HepG2 (cell line): ENCODE results near the gene ZXDC. TPM values are rescaled to one million over a fixed set of nuclear protein-coding genes. Genes with fewer than 3 reads are reported as not detected.

Experiments
- AHR ChIP-seq: IDR thresholded peaks from 2 replicates; pipeline ENCODE4 v1.6.1; 2018; ENCODE audit warnings: missing genetic modification reagents, missing compliant biosample characterization
- HDAC6 ChIP-seq: fragments of 200-600 bp; sonication (generic); IDR thresholded peaks from 2 replicates; pipeline ENCODE4 v1.7.0; 2017; ENCODE audit warnings: mild to moderate bottlenecking, antibody characterized with exemption, low read length, low read depth
- MAF1 ChIP-seq: sonication (generic); formaldehyde crosslinking; IDR thresholded peaks from 2 replicates; pipeline ENCODE4 v1.5.0; 2020; ENCODE audit warnings: missing genetic modification reagents, borderline replicate concordance
- ONECUT2 ChIP-seq: sonication (generic); formaldehyde crosslinking; IDR thresholded peaks from 2 replicates; pipeline ENCODE4 v1.4.0; 2020; ENCODE audit warnings: missing genetic modification reagents
- SP2 ChIP-seq: sonication (generic); formaldehyde crosslinking; IDR thresholded peaks from 2 replicates; pipeline ENCODE4 v1.5.1; 2020; ENCODE audit warnings: mild to moderate bottlenecking, missing genetic modification reagents
- SRSF9 ChIP-seq: fragments of 200-400 bp; formaldehyde crosslinking; IDR thresholded peaks from 2 replicates; pipeline ENCODE4 v1.6.1; 2018; ENCODE audit warnings: borderline replicate concordance, mild to moderate bottlenecking, low read depth, low read length; ENCODE audit not compliant: insufficient read depth, poor library complexity, severe bottlenecking
- ZNF124 ChIP-seq: sonication (generic); formaldehyde crosslinking; IDR thresholded peaks from 2 replicates; pipeline ENCODE4 v1.4.0; 2020; ENCODE audit warnings: missing genetic modification reagents
- ZNF326 ChIP-seq: sonication (generic); formaldehyde crosslinking; IDR thresholded peaks from 2 replicates; pipeline ENCODE4 v1.4.0; 2020; ENCODE audit warnings: missing genetic modification reagents, borderline replicate concordance
- ZNF335 ChIP-seq: sonication (generic); formaldehyde crosslinking; IDR thresholded peaks from 2 replicates; pipeline ENCODE4 v1.4.0; 2020; ENCODE audit warnings: missing genetic modification reagents
- ZNF367 ChIP-seq: sonication (generic); formaldehyde crosslinking; IDR thresholded peaks from 2 replicates; pipeline ENCODE4 v1.4.0; 2020; ENCODE audit warnings: missing genetic modification reagents, borderline replicate concordance
- ZNF562 ChIP-seq: sonication (generic); formaldehyde crosslinking; IDR thresholded peaks from 2 replicates; pipeline ENCODE4 v1.8.0; 2022; ENCODE audit warnings: missing genetic modification reagents, borderline replicate concordance
- ZNF619 ChIP-seq: sonication (generic); formaldehyde crosslinking; IDR thresholded peaks from 2 replicates; pipeline ENCODE4 v1.4.0; 2020; ENCODE audit warnings: mild to moderate bottlenecking, missing genetic modification reagents
- polyA plus RNA-seq, 8 experiments: library from polyadenylated mRNA; depleted of rRNA in 3 of 8; stranded (reverse) in 7 of 8; unstranded in 1 of 8; fragments of >200 nt; fragmentation: Illumina TruSeq in 4 of 8; extraction: Trizol in 4 of 8; gene quantifications; 2 replicates each; pipeline versions ENCODE4 v1.2.1 to v1.2.3, GENCODE V29; 2011 to 2016; ENCODE audit warnings: low read depth in 4 of 8, missing spikeins in 1 of 8, mixed read lengths in 1 of 8; ENCODE audit not compliant: insufficient read depth in 1 of 8
- total RNA-seq, 5 experiments: library from RNA; depleted of rRNA; stranded (reverse); fragments of >200 nt; fragmentation: Illumina TruSeq; extraction: Trizol; gene quantifications; 2 replicates each; pipeline ENCODE4 v1.2.3, GENCODE V29; 2016; ENCODE audit warnings: low read depth in 1 of 5
- TF ChIP-seq, protein P1 (sequence below): sonication (generic); formaldehyde crosslinking; IDR thresholded peaks from 2 replicates; pipeline ENCODE4 v1.8.1; 2023; ENCODE audit warnings: mild to moderate bottlenecking, inconsistent platforms, moderate library complexity, missing genetic modification reagents, borderline replicate concordance
- TF ChIP-seq, protein P2 (sequence below): sonication (generic); formaldehyde crosslinking; IDR thresholded peaks from 2 replicates; pipeline ENCODE4 v1.5.0; 2020; ENCODE audit warnings: mild to moderate bottlenecking, missing genetic modification reagents, moderate library complexity
- TF ChIP-seq, protein P3 (sequence below): sonication (generic); formaldehyde crosslinking; IDR thresholded peaks from 2 replicates; pipeline ENCODE4 v1.4.0; 2020; ENCODE audit warnings: low read depth, missing genetic modification reagents
- TF ChIP-seq, protein P4 (sequence below): sonication (generic); formaldehyde crosslinking; IDR thresholded peaks from 2 replicates; pipeline ENCODE4 v1.5.1; 2020; ENCODE audit warnings: mild to moderate bottlenecking, missing genetic modification reagents
- TF ChIP-seq, protein P5 (sequence below): sonication (generic); formaldehyde crosslinking; IDR thresholded peaks from 2 replicates; pipeline ENCODE4 v1.8.0; 2022; ENCODE audit warnings: low read depth, missing genetic modification reagents

ZXDC gene
- total and polyA plus RNA-seq, 2 of the 13 experiments (the other 11 are each of a cell fraction or from before 2014, with no cell fraction given), result 17.6 to 21.2 TPM

DNA sequence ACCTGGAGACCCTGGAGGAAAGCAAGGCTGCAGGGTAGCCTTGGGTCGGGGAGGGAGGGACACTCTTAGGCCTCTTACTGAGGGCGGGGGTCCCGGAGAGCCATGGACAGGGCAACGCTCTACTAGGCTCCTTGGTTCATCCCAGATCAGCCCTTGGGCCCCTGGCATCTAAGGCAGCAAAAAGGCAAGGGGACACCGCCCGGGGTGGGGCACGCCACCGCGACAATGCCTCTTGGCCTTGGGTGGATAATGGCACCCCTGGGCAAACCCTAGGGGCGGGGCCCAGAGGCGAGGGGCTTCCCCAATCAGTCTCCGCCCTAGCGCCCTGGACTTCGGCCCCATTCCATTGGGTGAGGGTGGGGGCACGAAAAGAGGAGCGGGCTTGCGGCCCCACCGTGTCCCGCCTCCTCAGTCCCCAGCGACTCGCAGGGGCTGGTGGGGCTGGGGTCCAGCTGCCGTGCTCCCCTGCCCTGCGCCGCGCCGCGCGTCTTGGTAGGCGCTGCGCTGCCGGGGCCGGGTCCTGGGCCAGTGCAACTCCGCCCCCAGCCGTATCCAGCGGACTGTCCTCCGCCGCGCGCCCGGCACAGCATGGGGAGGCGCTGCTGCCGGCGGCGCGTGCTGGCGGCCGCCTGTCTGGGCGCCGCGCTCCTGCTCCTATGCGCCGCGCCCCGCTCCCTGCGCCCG lies 48.2 kb upstream of the ZXDC start, which contains the start of gene CHST13 (continued):
- TF ChIP-seq MAF1 (CRISPR knock-in tag), result peak; percentile 73; the same call in 1 of the 2 replicates
- TF ChIP-seq SP2 (CRISPR knock-in tag), result no peak
- TF ChIP-seq SRSF9, result no peak
- peak; percentile 93; the same call in 1 of the 2 replicates for TF ChIP-seq AHR (CRISPR knock-in tag)
- TF ChIP-seq, protein P1, sequence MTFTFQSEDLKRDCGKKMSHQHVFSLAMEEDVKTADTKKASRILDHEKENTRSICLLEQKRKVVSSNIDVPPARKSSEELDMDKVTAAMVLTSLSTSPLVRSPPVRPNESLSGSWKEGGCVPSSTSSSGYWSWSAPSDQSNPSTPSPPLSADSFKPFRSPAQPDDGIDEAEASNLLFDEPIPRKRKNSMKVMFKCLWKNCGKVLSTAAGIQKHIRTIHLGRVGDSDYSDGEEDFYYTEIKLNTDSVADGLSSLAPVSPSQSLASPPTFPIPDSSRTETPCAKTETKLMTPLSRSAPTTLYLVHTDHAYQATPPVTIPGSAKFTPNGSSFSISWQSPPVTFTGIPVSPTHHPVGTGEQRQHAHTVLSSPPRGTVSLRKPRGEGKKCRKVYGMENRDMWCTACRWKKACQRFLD (CRISPR knock-in tag), result 0 out of 2 replicates have a peak, but pooled peaks have one; percentile 86
- TF ChIP-seq ZNF335 (CRISPR knock-in tag), result no peak
- TF ChIP-seq, protein P2, sequence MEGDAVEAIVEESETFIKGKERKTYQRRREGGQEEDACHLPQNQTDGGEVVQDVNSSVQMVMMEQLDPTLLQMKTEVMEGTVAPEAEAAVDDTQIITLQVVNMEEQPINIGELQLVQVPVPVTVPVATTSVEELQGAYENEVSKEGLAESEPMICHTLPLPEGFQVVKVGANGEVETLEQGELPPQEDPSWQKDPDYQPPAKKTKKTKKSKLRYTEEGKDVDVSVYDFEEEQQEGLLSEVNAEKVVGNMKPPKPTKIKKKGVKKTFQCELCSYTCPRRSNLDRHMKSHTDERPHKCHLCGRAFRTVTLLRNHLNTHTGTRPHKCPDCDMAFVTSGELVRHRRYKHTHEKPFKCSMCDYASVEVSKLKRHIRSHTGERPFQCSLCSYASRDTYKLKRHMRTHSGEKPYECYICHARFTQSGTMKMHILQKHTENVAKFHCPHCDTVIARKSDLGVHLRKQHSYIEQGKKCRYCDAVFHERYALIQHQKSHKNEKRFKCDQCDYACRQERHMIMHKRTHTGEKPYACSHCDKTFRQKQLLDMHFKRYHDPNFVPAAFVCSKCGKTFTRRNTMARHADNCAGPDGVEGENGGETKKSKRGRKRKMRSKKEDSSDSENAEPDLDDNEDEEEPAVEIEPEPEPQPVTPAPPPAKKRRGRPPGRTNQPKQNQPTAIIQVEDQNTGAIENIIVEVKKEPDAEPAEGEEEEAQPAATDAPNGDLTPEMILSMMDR, result no peak; the same call in 1 of the 2 replicates
- TF ChIP-seq ZNF562 (CRISPR knock-in tag), result no peak
- TF ChIP-seq, protein P3, sequence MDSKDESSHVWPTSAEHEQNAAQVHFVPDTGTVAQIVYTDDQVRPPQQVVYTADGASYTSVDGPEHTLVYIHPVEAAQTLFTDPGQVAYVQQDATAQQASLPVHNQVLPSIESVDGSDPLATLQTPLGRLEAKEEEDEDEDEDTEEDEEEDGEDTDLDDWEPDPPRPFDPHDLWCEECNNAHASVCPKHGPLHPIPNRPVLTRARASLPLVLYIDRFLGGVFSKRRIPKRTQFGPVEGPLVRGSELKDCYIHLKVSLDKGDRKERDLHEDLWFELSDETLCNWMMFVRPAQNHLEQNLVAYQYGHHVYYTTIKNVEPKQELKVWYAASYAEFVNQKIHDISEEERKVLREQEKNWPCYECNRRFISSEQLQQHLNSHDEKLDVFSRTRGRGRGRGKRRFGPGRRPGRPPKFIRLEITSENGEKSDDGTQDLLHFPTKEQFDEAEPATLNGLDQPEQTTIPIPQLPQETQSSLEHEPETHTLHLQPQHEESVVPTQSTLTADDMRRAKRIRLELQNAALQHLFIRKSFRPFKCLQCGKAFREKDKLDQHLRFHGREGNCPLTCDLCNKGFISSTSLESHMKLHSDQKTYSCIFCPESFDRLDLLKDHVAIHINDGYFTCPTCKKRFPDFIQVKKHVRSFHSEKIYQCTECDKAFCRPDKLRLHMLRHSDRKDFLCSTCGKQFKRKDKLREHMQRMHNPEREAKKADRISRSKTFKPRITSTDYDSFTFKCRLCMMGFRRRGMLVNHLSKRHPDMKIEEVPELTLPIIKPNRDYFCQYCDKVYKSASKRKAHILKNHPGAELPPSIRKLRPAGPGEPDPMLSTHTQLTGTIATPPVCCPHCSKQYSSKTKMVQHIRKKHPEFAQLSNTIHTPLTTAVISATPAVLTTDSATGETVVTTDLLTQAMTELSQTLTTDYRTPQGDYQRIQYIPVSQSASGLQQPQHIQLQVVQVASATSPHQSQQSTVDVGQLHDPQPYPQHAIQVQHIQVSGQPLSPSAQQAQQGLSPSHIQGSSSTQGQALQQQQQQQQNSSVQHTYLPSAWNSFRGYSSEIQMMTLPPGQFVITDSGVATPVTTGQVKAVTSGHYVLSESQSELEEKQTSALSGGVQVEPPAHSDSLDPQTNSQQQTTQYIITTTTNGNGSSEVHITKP (CRISPR knock-in tag), result peak; percentile 52; the same call in 1 of the 2 replicates
- 0 out of 2 replicates have a peak, but pooled peaks have one; percentile 64 for TF ChIP-seq ZNF124 (CRISPR knock-in tag)
- no peak for TF ChIP-seq ZNF619 (CRISPR knock-in tag)
- TF ChIP-seq, protein P4, sequence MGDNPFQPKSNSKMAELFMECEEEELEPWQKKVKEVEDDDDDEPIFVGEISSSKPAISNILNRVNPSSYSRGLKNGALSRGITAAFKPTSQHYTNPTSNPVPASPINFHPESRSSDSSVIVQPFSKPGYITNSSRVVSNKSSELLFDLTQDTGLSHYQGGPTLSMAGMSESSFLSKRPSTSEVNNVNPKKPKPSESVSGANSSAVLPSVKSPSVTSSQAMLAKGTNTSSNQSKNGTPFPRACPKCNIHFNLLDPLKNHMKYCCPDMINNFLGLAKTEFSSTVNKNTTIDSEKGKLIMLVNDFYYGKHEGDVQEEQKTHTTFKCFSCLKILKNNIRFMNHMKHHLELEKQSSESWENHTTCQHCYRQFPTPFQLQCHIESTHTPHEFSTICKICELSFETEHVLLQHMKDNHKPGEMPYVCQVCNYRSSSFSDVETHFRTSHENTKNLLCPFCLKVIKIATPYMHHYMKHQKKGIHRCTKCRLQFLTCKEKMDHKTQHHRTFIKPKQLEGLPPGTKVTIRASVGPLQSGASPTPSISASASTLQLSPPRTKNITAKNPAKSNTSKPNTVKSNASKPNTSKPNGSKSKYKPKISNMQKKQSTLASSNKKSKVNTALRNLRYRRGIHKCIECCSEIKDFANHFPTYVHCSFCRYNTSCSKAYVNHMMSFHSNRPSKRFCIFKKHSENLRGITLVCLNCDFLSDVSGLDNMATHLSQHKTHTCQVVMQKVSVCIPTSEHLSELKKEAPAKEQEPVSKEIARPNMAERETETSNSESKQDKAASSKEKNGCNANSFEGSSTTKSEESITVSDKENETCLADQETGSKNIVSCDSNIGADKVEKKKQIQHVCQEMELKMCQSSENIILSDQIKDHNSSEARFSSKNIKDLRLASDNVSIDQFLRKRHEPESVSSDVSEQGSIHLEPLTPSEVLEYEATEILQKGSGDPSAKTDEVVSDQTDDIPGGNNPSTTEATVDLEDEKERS (CRISPR knock-in tag), result 0 out of 2 replicates have a peak, but pooled peaks have one; percentile 3
- TF ChIP-seq HDAC6, result no peak
- no peak for TF ChIP-seq ONECUT2 (CRISPR knock-in tag)
- TF ChIP-seq, protein P5, sequence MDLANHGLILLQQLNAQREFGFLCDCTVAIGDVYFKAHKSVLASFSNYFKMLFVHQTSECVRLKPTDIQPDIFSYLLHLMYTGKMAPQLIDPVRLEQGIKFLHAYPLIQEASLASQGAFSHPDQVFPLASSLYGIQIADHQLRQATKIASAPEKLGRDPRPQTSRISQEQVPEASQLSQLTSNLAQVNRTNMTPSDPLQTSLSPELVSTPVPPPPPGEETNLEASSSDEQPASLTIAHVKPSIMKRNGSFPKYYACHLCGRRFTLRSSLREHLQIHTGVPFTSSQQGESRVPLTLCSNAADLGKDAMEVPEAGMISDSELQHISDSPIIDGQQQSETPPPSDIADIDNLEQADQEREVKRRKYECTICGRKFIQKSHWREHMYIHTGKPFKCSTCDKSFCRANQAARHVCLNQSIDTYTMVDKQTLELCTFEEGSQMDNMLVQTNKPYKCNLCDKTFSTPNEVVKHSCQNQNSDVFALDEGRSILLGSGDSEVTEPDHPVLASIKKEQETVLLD (CRISPR knock-in tag), result peak; percentile 74
- TF ChIP-seq ZNF326 (CRISPR knock-in tag), result no peak
- no peak for TF ChIP-seq ZNF367 (CRISPR knock-in tag)
